Activated T-cell treated with anti-CD3 and anti-CD28 coated beads, Interleukin-2, amount 50 U/mL, for 48 hours (primary cell): ENCODE measurements around the gene CAPZA1.

Experiments used
- DNase-seq, 2 experiments: peaks; one replicate each; pipeline ENCODE4 v3.0.0-alpha.2; 2020

Gene CAPZA1

GRCh38 chr1:112702420-112703261 lies 83.0 kb downstream of the CAPZA1 start:
- no peak for DNase-seq

GRCh38 chr1:112703706-112704105 lies 84.1 kb downstream of the CAPZA1 start:
- DNase-seq, result no peak

GRCh38 chr1:112704391-112704933 lies 84.8 kb downstream of the CAPZA1 start:
- peak in 1 of 2 experiments; percentile 63 for DNase-seq

- peak; percentile 70 to 72 for DNase-seq
Observed at GRCh38 chr1:112704934-112705627, 85.4 kb downstream of the CAPZA1 start.

- no peak for DNase-seq
Observed at GRCh38 chr1:112706505-112707220, 87.0 kb downstream of the CAPZA1 start, which contains the start of gene RHOC. RHOC (minus strand) TSS chr1:112707127; CDS start chr1:112703799, 3,328 bp downstream.

GRCh38 chr1:112707221-112708001 lies 87.8 kb downstream of the CAPZA1 start:
- peak; percentile 81 to 86 for DNase-seq

GRCh38 chr1:112708002-112708448 lies 88.4 kb downstream of the CAPZA1 start:
- DNase-seq, result no peak

GRCh38 chr1:112708489-112708888 lies 88.9 kb downstream of the CAPZA1 start:
- DNase-seq, result no peak

GRCh38 chr1:112710159-112710558 lies 90.5 kb downstream of the CAPZA1 start:
- no peak for DNase-seq

GRCh38 chr1:112710586-112710985 lies 91.0 kb downstream of the CAPZA1 start:
- DNase-seq, result no peak

- DNase-seq, result no peak
Observed at GRCh38 chr1:112711041-112711440, 91.4 kb downstream of the CAPZA1 start.

GRCh38 chr1:112711670-112712069 lies 92.0 kb downstream of the CAPZA1 start:
- DNase-seq, result no peak

- no peak for DNase-seq
Observed at GRCh38 chr1:112712191-112712590, 92.6 kb downstream of the CAPZA1 start.

- DNase-seq, result no peak
Observed at GRCh38 chr1:112712701-112713128, 93.1 kb downstream of the CAPZA1 start.

GRCh38 chr1:112713466-112714312 lies 94.1 kb downstream of the CAPZA1 start:
- no peak for DNase-seq

- DNase-seq, result peak in 1 of 2 experiments; percentile 51
Observed at GRCh38 chr1:112714313-112715263, 95.0 kb downstream of the CAPZA1 start.

- peak; percentile 99 for DNase-seq
Observed at GRCh38 chr1:112715264-112716053, 95.8 kb downstream of the CAPZA1 start, which contains the start of gene PPM1J. PPM1J (minus strand) TSS chr1:112715332; CDS start chr1:112715301, 31 bp downstream.

GRCh38 chr1:112716133-112716720 lies 96.6 kb downstream of the CAPZA1 start:
- peak; percentile 88 for DNase-seq
